ENCODE measurements around the gene EHMT1. TPM values are rescaled to one million over a fixed set of nuclear protein-coding genes. Genes with fewer than 3 reads are reported as not detected.

EHMT1 gene
- total RNA-seq, 1 donor = 46.3 TPM

GRCh38 chr9:137658781-137659180, 40.0 kb downstream of the EHMT1 start:
- Histone ChIP-seq H3K9me3 (ENCODE audit: low read depth, low read length) (no peaks in the 10 kb centered on the region), H2AFZ (ENCODE audit: low read length) (no peak overlapping the region), H3K4me3 (ENCODE audit: insufficient read depth, low read length) (no peak overlapping the region), H3K4me1 (ENCODE audit: insufficient read depth, low read length) (no peaks in the 10 kb centered on the region), H3K27me3 (ENCODE audit: insufficient read depth, low read length) (no peaks in the 10 kb centered on the region), H3K27ac (ENCODE audit: low read depth, low read length) (no peak overlapping the region), H3K36me3 (ENCODE audit: insufficient read depth, low read length) (no peaks in the 10 kb centered on the region), H4K20me1 (ENCODE audit: insufficient read depth, low read length) (peaks cover 31% of the 10 kb centered on the region), H3K79me2 (ENCODE audit: insufficient read depth, low read length) (peaks cover 87% of the 10 kb centered on the region), H3K4me2 (ENCODE audit: insufficient read depth, low read length) (no peak overlapping the region)
- TF ChIP-seq CTCF (IDR thresholded peaks at IDR 0.05; ENCODE audit: extremely low read depth, low read depth, low read length) = no peak
- no peak for DNase-seq (ENCODE audit: insufficient read length, low spot score, missing footprints)

- Histone ChIP-seq H3K79me2 (ENCODE audit: insufficient read depth, low read length) (peaks cover 87% of the 10 kb centered on the region), H3K27me3 (ENCODE audit: insufficient read depth, low read length) (no peaks in the 10 kb centered on the region), H3K4me1 (ENCODE audit: insufficient read depth, low read length) (peaks cover 9% of the 10 kb centered on the region), H4K20me1 (ENCODE audit: insufficient read depth, low read length) (peaks cover 38% of the 10 kb centered on the region), H3K9me3 (ENCODE audit: low read depth, low read length) (no peaks in the 10 kb centered on the region), H3K4me2 (ENCODE audit: insufficient read depth, low read length) (no peak overlapping the region), H2AFZ (ENCODE audit: low read length) (no peak overlapping the region), H3K27ac (ENCODE audit: low read depth, low read length) (no peak overlapping the region), H3K36me3 (ENCODE audit: insufficient read depth, low read length) (no peaks in the 10 kb centered on the region), H3K4me3 (ENCODE audit: insufficient read depth, low read length) (no peak overlapping the region)
- DNase-seq (ENCODE audit: insufficient read length, low spot score, missing footprints) = no peak
- no peak for TF ChIP-seq CTCF (IDR thresholded peaks at IDR 0.05; ENCODE audit: extremely low read depth, low read depth, low read length)
These were observed 41.3 kb downstream of the EHMT1 start for GRCh38 chr9:137660144-137660543.

GRCh38 chr9:137663584-137663983, 44.8 kb downstream of the EHMT1 start:
- H3K4me3 ChIP-seq (ENCODE audit: insufficient read depth, low read length) = no peak overlapping the region
- peaks cover 89% of the 10 kb centered on the region for H3K79me2 ChIP-seq (ENCODE audit: insufficient read depth, low read length)
- no peak overlapping the region for H2AFZ ChIP-seq (ENCODE audit: low read length)
- H3K4me1 ChIP-seq (ENCODE audit: insufficient read depth, low read length) = peaks cover 9% of the 10 kb centered on the region
- peaks cover 5% of the 10 kb centered on the region for H3K36me3 ChIP-seq (ENCODE audit: insufficient read depth, low read length)
- H3K4me2 ChIP-seq (ENCODE audit: insufficient read depth, low read length) = no peak overlapping the region
- no peak for DNase-seq (ENCODE audit: insufficient read length, low spot score, missing footprints)
- H4K20me1 ChIP-seq (ENCODE audit: insufficient read depth, low read length) = peaks cover 51% of the 10 kb centered on the region
- H3K27me3 ChIP-seq (ENCODE audit: insufficient read depth, low read length) = no peaks in the 10 kb centered on the region
- TF ChIP-seq CTCF (IDR thresholded peaks at IDR 0.05; ENCODE audit: extremely low read depth, low read depth, low read length) = no peak
- no peak overlapping the region for H3K27ac ChIP-seq (ENCODE audit: low read depth, low read length)
- no peaks in the 10 kb centered on the region for H3K9me3 ChIP-seq (ENCODE audit: low read depth, low read length)

DNA sequence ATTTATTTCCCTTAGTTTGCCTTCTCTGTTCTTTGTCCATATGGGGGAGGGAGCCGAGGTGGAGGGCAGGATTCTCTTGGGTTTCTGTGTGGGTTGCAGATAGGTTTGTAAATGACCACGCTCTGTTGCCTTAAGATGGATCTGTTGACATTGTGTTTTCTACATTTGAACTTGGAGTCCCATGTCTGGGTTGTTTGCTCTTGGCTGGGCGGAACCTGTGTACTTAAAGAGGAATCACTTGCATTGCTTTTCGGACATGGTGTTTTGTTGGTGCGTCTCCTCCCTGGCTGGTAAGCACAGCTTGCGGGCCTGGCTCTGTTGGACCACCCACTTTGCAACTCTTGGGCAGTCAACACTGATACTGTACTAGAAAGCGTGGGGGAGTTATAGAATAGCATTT, 45.9 kb downstream of the EHMT1 start:
- Histone ChIP-seq H3K79me2 (ENCODE audit: insufficient read depth, low read length) (peaks cover 89% of the 10 kb centered on the region), H4K20me1 (ENCODE audit: insufficient read depth, low read length) (peaks cover 56% of the 10 kb centered on the region)

More for the DNA sequence above, 45.9 kb downstream of the EHMT1 start:
- H2AFZ ChIP-seq (ENCODE audit: low read length) = no peak overlapping the region
- no peak for DNase-seq (ENCODE audit: insufficient read length, low spot score, missing footprints)
- H3K27me3 ChIP-seq (ENCODE audit: insufficient read depth, low read length) = no peaks in the 10 kb centered on the region
- no peak overlapping the region for H3K27ac ChIP-seq (ENCODE audit: low read depth, low read length)
- peaks cover 9% of the 10 kb centered on the region for H3K4me1 ChIP-seq (ENCODE audit: insufficient read depth, low read length)
- H3K36me3 ChIP-seq (ENCODE audit: insufficient read depth, low read length) = peaks cover 5% of the 10 kb centered on the region
- peak overlapping the region; percentile 9 for H3K4me2 ChIP-seq (ENCODE audit: insufficient read depth, low read length)
- no peak for TF ChIP-seq CTCF (IDR thresholded peaks at IDR 0.05; ENCODE audit: extremely low read depth, low read depth, low read length)
- no peaks in the 10 kb centered on the region for H3K9me3 ChIP-seq (ENCODE audit: low read depth, low read length)
- no peak overlapping the region for H3K4me3 ChIP-seq (ENCODE audit: insufficient read depth, low read length)
